Ishikawa (cell line): ENCODE data around the gene SAMD1.

ENCODE experiments used
- CEBPB ChIP-seq: IDR thresholded peaks from 2 replicates; pipeline ENCODE4 v1.6.1; 2012
- CREB1 ChIP-seq: IDR thresholded peaks from 2 replicates; pipeline ENCODE4 v1.6.1; 2012; ENCODE audit warnings: low read depth
- EGR1 ChIP-seq: IDR thresholded peaks from 2 replicates; pipeline ENCODE4 v1.6.1; 2012
- EP300 ChIP-seq: IDR thresholded peaks from 2 replicates; pipeline ENCODE4 v1.6.1; 2012; ENCODE audit warnings: borderline replicate concordance
- FOXM1 ChIP-seq: IDR thresholded peaks from 2 replicates; pipeline ENCODE4 v1.6.1; 2012; ENCODE audit warnings: low read depth, borderline replicate concordance
- MAX ChIP-seq: IDR thresholded peaks from 2 replicates; pipeline ENCODE4 v1.6.1; 2012
- NFIC ChIP-seq: IDR thresholded peaks from 2 replicates; pipeline ENCODE4 v1.6.1; 2012
- RAD21 ChIP-seq: IDR thresholded peaks from 2 replicates; pipeline ENCODE4 v1.6.1; 2012; ENCODE audit warnings: low read depth
- REST ChIP-seq: IDR thresholded peaks from 2 replicates; pipeline ENCODE4 v1.6.1; 2012; ENCODE audit warnings: low read depth, mild to moderate bottlenecking
- TAF1 ChIP-seq: IDR thresholded peaks from 2 replicates; pipeline ENCODE4 v1.6.1; 2012; ENCODE audit warnings: low read depth, mild to moderate bottlenecking
- TCF12 ChIP-seq: IDR thresholded peaks from 2 replicates; pipeline ENCODE4 v1.6.1; 2012; ENCODE audit warnings: low read depth
- TEAD4 ChIP-seq: IDR thresholded peaks from 2 replicates; pipeline ENCODE4 v1.6.1; 2012
- USF1 ChIP-seq: IDR thresholded peaks from 2 replicates; pipeline ENCODE4 v1.6.1; 2012
- YY1 ChIP-seq: IDR thresholded peaks from 2 replicates; pipeline ENCODE4 v1.6.1; 2012; ENCODE audit warnings: low read depth
- ZBTB7A ChIP-seq: IDR thresholded peaks from 2 replicates; pipeline ENCODE4 v1.6.1; 2012; ENCODE audit warnings: low read depth

SAMD1 gene

GRCh38 chr19:14096272-14096992 is 5.9 kb upstream of the SAMD1 start:
- TF ChIP-seq USF1: no peak
- TF ChIP-seq REST: no peak
- TF ChIP-seq RAD21: peak; percentile 19; the same call in 1 of the 2 replicates
- no peak for TF ChIP-seq TAF1
- no peak for TF ChIP-seq NFIC

- no peak for TF ChIP-seq NFIC
- TF ChIP-seq CEBPB: no peak
- no peak for TF ChIP-seq ZBTB7A
- TF ChIP-seq USF1: no peak
- no peak for TF ChIP-seq TAF1
- no peak for TF ChIP-seq YY1
- TF ChIP-seq EGR1: no peak
- TF ChIP-seq TCF12: no peak
- TF ChIP-seq RAD21: no peak
- no peak for TF ChIP-seq REST
- TF ChIP-seq MAX: no peak
- TF ChIP-seq FOXM1: no peak
- TF ChIP-seq CREB1: no peak
- no peak for TF ChIP-seq TEAD4
- no peak for TF ChIP-seq EP300
Observed at GRCh38 chr19:14094854-14095253, 4.3 kb upstream of the SAMD1 start.

- TF ChIP-seq TCF12 (no peak), RAD21 (no peak), NFIC (no peak), YY1 (no peak), TEAD4 (no peak), TAF1 (no peak), ZBTB7A (no peak), CREB1 (no peak), USF1 (no peak), EP300 (no peak), REST (no peak), FOXM1 (no peak), CEBPB (no peak), EGR1 (no peak), MAX (no peak)
Observed at GRCh38 chr19:14093117-14093823, 2.7 kb upstream of the SAMD1 start.
